WI38 (cell line): ENCODE data around the gene CCDC188.

ENCODE experiments used
- H3K4me3 ChIP-seq: 2 replicates; pipeline ENCODE4 v1.5.1; 2011; ENCODE audit warnings: low read depth, mild to moderate bottlenecking, control low read depth, low read length
- TF ChIP-seq, protein P1 (sequence below): IDR thresholded peaks from 2 replicates; pipeline ENCODE4 v1.5.1; 2012; ENCODE audit warnings: low read depth, mild to moderate bottlenecking, control low read depth, low read length

The CCDC188 gene

DNA sequence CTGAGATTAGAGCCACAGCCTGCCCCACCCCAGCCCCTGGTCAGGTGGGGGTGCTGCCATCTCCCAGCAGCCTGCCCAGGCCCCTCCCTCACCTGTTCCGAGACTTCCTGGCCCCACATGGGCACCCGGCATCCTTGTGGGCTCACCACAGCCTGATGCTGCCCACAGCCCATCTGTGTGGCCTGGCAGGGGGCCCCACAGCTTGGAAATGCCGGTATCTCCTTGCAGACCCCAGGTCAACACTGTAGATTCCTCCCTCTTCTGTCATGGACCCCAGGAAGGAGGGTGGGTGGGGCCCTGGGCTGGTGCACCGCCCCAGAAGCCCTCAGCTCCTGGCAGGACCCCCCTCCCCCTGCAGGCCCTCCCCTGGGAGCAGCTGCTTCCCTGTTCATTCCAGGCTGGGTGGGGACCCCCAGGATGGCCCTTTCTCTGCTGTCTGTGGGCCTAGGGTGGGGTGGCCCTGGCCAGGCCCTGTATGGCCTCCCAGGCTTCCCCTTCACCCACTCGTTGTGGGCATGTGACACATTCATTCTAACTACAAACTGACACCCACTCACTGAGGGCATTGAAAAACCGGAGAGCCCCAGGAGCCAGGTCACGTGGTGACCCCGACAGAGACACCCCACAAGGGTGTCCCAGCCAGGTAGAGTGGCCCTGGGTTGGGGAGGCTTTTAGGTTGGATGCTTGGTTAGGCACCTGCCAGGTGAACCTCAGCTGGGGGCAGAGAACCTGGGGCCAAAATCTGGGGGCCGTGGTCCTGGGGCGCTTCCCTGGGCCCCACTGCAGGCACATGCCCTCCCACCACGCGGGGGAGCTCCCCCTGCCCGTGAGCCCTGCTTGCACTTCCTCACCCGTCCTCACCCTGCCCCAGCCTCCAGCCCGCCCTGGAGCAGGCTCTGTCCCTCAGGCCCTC is 44.1 kb upstream of the CCDC188 start:
- TF ChIP-seq, protein P1, sequence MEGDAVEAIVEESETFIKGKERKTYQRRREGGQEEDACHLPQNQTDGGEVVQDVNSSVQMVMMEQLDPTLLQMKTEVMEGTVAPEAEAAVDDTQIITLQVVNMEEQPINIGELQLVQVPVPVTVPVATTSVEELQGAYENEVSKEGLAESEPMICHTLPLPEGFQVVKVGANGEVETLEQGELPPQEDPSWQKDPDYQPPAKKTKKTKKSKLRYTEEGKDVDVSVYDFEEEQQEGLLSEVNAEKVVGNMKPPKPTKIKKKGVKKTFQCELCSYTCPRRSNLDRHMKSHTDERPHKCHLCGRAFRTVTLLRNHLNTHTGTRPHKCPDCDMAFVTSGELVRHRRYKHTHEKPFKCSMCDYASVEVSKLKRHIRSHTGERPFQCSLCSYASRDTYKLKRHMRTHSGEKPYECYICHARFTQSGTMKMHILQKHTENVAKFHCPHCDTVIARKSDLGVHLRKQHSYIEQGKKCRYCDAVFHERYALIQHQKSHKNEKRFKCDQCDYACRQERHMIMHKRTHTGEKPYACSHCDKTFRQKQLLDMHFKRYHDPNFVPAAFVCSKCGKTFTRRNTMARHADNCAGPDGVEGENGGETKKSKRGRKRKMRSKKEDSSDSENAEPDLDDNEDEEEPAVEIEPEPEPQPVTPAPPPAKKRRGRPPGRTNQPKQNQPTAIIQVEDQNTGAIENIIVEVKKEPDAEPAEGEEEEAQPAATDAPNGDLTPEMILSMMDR = no peak

DNA sequence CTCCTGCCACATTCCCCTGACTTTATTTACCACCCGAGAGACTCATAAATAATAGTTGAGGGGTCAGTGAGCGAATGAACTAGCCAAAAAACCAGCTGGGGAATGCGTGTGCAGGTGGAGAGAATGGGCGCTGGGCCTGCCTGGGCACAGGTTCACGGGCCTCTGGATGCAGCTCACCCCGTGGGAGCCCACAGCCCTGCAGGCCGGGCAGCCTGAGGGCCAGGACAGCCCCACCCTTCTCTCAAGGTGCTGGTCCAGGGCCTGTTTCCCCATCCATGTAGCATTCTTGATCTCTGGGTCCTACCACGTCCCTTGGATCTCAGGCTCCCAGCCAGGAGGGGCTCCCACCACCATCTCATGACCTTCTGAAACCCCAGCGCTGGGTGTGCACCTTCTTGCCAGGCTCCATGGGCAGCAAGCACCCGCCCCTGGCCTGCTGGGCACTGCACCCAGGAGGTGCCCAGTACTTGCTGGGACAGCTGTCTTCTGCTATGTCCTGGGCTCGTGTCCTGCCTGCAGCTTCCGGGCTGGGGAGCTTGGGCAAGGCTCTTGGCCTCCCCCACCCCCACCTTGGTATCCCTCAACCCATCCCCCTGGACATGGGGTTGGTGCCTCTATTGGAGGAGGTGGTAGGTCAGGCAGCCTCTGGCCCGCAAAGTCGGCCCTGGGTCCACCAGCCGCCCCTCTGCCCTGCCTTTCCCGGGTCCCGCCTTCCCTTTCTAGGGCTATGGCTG is 43.1 kb upstream of the CCDC188 start:
- TF ChIP-seq, protein P1 = no peak
- no peak overlapping the region for H3K4me3 ChIP-seq

More for the DNA sequence above, 44.1 kb upstream of the CCDC188 start:
- no peak overlapping the region for H3K4me3 ChIP-seq

DNA sequence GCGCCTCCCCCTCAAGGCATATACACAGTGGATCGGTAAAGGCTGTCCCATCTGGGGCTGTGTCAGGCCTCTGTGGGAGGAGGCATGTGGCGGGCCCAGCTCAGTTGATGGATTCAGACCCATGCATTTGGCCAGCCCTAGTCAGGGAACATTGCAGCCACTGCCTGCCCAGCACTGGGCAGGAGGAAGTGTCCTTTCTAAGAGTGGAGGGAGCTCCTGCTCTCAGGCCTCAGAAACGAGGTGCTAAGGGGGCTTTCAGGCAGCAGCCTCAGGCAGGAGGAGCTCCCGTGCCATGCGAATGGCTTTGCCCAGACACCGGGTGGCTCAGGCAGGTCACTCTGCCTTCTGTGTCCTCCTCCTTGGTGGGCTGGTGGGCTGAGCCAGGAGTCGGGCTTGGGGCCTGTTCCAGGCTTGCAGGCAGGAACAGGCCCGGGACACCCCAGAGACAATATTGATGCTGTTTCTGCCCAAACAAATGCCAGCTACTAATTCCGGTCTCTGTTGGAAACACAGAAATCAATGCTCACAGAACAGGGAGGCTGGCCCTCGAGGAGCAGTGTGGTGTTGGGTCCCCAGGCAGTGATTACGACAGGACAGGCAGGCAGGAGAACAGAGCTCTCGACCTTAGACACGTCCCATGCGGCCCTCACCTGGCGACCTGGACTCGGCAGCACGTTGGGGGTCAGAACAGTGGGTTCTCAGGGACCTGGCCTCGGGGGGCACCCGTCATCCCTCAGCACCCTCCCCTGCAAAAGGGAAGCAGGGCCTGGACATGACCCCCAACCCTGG is 42.3 kb upstream of the CCDC188 start:
- TF ChIP-seq, protein P1 = no peak

DNA sequence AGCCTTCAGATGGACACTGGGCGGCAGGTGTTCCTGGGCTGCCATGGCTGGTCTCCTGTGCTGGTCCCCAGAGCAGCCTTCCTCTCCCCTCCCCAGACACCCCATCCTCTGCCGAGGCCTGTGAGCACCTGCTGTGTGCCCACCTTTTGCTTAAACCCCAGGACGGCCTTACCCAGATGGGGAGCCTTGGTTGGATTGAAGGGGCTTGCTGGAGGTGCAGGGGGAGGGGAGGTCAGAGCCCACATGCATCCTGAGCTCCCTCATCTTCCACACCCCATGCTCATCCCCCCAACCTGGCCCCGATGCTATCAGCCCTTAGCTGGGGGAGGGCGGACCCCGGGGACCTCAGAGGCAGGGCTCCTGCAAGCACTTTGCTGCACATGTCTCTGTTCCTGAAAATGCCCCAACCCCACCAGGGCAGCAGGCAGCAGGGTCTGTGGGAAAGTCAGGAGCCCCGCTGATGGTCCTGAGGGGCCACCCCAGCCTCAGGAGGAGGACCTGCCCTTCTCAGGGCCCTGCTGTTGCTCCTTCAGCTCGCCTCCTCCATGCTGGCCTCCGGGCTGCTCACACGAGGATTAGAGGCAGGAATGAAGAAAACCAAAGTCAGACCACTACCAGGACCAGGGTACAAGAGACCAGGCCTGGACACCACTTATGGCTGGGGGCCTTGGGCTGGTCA is 41.6 kb upstream of the CCDC188 start:
- H3K4me3 ChIP-seq = no peak overlapping the region
- TF ChIP-seq, protein P1 = no peak

More for the DNA sequence above, 42.3 kb upstream of the CCDC188 start:
- no peak overlapping the region for H3K4me3 ChIP-seq

DNA sequence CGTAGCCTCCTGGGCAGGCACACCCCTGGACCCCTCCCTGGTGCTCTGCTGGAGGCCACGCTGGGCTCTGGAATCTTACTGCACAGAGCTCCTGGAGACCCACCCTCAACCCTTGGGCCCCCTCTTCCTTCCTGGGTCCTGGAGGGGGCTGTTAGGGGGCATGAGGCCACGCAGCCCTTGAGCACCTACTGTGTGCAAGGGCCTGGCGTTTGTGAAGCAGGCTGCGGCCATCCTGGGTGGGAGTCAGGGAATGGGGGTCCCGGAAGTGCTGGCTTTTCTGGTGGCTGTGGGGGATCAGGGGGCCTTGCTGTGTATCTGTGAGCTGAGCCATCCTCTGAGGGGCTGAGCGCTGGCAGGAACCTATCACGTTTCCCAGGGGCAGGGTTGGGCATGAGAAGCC is 40.9 kb upstream of the CCDC188 start:
- no peak overlapping the region for H3K4me3 ChIP-seq

DNA sequence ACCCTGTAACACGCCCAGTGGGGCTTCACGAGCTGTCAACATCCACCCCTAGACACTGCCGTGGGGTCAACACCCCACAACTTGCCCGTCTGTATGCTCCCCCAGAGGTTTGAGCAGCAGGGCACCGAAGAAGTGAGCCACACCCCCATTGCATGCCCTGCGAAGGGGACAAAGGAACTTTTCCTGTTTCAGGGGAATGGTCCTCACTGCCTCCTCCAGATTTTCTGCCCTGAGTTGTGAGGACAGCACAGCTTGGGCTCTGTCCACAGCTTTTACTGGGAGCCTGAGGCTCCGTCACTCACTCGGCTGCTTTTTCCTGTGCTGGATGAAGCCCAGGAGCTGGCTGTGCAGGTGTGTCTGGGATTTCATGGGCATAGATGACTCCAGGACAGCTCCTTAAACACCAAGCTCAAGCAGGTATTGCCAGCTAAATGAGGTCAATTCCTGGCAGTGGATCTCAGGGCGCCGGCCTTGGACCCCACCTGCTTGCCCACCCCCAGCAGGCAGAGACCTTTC is 40.2 kb upstream of the CCDC188 start:
- H3K4me3 ChIP-seq = no peak overlapping the region
- TF ChIP-seq, protein P1 = no peak

More for the DNA sequence above, 40.9 kb upstream of the CCDC188 start:
- TF ChIP-seq, protein P1 = no peak
